Globus pallidus (tissue), 1 donor: ENCODE measurements around the gene BBS5.

ENCODE experiments used
- DNase-seq: peaks from one replicate; pipeline ENCODE4 v3.0.0-alpha.2; 2015; ENCODE audit warnings: low spot score

The BBS5 gene

DNA sequence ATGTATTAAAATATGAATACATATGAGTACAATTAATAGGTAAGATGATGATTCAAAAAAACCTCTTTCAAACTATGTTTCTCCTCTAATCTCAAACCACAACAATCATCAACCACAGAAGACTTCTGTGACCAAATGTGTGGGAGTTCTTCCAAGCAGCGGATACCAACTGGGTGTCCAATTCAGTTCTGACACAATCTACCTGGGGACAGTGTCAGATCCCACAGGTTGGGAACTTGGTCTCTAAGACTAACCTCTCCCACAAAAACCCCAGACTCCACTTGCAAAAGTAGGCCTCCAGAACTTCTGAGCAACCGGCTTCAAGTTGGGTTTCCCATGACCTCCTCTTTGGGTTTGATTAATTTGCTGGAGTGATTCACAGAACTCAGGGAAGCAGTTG is 67.5 kb downstream of the BBS5 start:
- no peak for DNase-seq
